HCT116 (cell line): ENCODE data around the gene MCAT.
"Not testable (repeated sequence)": the region's sequence is repeated elsewhere in the genome, so short reads cannot be mapped to it uniquely, and the experiment has no call there.

ENCODE experiments used
- CEBPB ChIP-seq: IDR thresholded peaks from 2 replicates; pipeline ENCODE4 v1.6.1; 2012; ENCODE audit warnings: low read depth
- EZH2 ChIP-seq: fragments of 200-600 bp; sonication (generic); IDR thresholded peaks from 2 replicates; pipeline ENCODE4 v1.6.1; 2017; ENCODE audit warnings: antibody characterized with exemption, mixed run types
- POLR2A ChIP-seq: IDR thresholded peaks from 2 replicates; pipeline ENCODE4 v1.7.0; 2011; ENCODE audit warnings: borderline replicate concordance; ENCODE audit not compliant: insufficient read depth, insufficient read length; ENCODE audit errors: extremely low read depth
- SIN3A ChIP-seq: IDR thresholded peaks from 2 replicates; pipeline ENCODE4 v1.6.1; 2012; ENCODE audit warnings: low read depth
- SRF ChIP-seq: IDR thresholded peaks from 2 replicates; pipeline ENCODE4 v1.6.1; 2012; ENCODE audit warnings: low read depth
- TF ChIP-seq, protein P1 (sequence below), 3 experiments: fragments of 200-600 bp in 1 of 3; sonication (generic) in 1 of 3; IDR thresholded peaks in 2 of 3; conservative IDR thresholded peaks in 1 of 3; 2 replicates each; pipeline ENCODE4 v1.5.1; 2012 to 2017; ENCODE audit warnings: low read depth in 2 of 3, low read length in 2 of 3, antibody characterized with exemption in 1 of 3, borderline replicate concordance in 1 of 3, control low read depth in 1 of 3, mild to moderate bottlenecking in 1 of 3, mixed read lengths in 1 of 3, mixed run types in 1 of 3, moderate library complexity in 1 of 3; ENCODE audit not compliant: insufficient read depth in 1 of 3
- TF ChIP-seq, protein P2 (sequence below): IDR thresholded peaks from 2 replicates; pipeline ENCODE4 v1.6.1; 2012; ENCODE audit warnings: low read depth

DNA sequence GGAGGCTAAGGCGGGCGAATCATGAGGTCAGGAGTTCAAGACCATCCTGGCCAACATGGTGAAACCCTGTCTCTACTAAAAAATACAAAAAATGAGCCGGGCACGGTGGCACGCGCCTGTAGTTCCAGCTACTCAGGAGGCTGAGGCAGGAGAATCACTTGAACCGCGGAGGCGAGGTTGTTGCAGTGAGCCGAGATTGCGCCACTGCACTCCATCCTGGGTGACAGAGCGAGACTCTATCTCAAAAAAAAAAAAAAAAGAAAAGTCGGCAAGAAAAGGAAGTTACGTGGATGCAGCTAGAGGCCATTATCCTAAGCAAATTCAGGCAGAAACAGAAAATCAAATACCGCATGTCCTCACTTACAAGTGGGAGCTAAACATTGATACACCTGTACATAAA is 3.1 kb upstream of the MCAT start:
- TF ChIP-seq, protein P1, sequence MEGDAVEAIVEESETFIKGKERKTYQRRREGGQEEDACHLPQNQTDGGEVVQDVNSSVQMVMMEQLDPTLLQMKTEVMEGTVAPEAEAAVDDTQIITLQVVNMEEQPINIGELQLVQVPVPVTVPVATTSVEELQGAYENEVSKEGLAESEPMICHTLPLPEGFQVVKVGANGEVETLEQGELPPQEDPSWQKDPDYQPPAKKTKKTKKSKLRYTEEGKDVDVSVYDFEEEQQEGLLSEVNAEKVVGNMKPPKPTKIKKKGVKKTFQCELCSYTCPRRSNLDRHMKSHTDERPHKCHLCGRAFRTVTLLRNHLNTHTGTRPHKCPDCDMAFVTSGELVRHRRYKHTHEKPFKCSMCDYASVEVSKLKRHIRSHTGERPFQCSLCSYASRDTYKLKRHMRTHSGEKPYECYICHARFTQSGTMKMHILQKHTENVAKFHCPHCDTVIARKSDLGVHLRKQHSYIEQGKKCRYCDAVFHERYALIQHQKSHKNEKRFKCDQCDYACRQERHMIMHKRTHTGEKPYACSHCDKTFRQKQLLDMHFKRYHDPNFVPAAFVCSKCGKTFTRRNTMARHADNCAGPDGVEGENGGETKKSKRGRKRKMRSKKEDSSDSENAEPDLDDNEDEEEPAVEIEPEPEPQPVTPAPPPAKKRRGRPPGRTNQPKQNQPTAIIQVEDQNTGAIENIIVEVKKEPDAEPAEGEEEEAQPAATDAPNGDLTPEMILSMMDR (IDR thresholded peaks at IDR 0.05 in 2 of 3, conservative IDR thresholded peaks at IDR 0.05 in 1 of 3; ENCODE audit: borderline replicate concordance in 1 of 3, insufficient read depth in 1 of 3, low read depth in 2 of 3, low read length in 2 of 3), result not testable (repeated sequence)
- TF ChIP-seq POLR2A, SIN3A, SRF, EZH2, CEBPB: not testable (repeated sequence)
- TF ChIP-seq, protein P2, sequence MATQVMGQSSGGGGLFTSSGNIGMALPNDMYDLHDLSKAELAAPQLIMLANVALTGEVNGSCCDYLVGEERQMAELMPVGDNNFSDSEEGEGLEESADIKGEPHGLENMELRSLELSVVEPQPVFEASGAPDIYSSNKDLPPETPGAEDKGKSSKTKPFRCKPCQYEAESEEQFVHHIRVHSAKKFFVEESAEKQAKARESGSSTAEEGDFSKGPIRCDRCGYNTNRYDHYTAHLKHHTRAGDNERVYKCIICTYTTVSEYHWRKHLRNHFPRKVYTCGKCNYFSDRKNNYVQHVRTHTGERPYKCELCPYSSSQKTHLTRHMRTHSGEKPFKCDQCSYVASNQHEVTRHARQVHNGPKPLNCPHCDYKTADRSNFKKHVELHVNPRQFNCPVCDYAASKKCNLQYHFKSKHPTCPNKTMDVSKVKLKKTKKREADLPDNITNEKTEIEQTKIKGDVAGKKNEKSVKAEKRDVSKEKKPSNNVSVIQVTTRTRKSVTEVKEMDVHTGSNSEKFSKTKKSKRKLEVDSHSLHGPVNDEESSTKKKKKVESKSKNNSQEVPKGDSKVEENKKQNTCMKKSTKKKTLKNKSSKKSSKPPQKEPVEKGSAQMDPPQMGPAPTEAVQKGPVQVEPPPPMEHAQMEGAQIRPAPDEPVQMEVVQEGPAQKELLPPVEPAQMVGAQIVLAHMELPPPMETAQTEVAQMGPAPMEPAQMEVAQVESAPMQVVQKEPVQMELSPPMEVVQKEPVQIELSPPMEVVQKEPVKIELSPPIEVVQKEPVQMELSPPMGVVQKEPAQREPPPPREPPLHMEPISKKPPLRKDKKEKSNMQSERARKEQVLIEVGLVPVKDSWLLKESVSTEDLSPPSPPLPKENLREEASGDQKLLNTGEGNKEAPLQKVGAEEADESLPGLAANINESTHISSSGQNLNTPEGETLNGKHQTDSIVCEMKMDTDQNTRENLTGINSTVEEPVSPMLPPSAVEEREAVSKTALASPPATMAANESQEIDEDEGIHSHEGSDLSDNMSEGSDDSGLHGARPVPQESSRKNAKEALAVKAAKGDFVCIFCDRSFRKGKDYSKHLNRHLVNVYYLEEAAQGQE, result not testable (repeated sequence)
